Inflammatory macrophage (primary cell): ENCODE data around the gene ATPAF2.
"Not testable (repeated sequence)": the region's sequence is repeated elsewhere in the genome, so short reads cannot be mapped to it uniquely, and the experiment has no call there.

Source experiments
- DNase-seq, 2 donors: peaks; one replicate each; pipeline ENCODE4 v3.0.0-alpha.2; 2020 to 2022

ATPAF2 gene

DNA sequence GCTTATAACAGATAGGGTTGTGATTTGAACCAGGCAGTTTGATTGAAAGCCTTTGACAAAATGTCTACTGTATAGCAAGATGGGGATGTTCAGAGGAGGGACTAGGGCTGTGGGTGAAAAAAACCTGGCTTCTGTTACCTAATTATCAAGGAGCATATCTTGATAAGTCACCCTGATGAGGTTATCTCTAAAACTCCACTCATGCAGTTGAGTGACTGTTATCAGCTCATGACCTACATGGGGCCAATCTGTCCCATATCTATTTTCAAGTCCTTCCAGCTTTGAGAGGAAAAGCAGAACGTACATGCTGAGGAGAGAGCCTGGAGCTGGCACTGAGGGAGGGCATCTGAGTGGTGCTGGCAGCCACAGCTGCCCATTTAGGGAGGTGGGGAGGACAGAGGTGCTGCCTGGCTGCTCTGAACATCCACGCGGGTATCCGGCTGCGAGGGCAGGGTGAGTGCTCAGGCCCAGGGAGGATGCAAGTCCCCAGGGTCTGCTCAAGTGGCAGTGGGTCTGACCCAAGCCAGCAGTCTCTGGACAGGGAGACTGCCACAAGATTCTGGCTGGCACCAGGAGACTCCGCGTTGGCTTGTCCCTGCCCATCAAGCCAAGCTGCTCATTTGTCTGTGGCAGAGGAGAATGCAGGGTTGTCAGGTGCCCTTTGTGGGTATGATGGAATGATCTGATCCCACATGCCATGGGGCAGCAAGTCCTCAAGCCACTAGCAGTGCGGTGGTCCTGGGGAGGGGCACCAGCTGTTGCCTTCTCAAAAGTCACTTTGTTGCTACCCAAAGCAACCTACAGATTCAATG is 29.2 kb downstream of the ATPAF2 start:
- DNase-seq: no peak

DNA sequence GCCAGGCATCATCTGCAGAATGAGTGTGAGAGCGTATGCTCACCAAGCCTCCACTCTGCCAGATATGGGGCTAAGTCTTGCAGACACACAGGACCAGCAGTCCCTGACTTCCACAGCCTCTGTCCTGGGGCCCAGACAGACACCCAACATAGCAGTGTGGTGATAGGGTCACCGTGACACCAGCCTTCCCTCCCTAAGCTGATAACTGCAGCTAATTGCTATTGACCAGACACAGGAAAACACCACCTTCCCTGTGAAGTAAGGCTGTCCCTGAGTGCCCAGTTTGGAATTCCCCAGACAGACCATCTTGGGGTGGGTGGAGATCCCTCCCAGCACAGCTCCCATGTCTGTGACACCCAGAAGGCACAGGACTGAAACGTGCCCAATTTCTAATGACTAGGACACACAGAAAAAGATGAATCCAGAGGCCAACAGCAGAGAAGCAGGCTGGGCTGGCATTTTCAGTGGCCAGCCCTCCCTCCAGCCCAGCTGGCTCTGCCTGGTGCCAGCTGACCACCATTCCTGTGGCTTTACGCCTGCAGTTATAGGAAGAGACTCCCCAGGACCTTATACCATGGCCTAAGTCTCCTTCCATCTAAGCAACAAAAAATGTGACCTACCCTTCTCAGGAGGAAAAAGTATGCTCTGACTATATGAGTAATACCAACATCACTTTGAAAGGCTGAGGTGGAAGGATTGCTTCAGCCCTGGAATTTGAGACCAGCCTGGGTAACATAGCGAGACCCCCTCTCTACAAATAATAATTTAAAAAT is 30.3 kb downstream of the ATPAF2 start:
- DNase-seq: no peak

DNA sequence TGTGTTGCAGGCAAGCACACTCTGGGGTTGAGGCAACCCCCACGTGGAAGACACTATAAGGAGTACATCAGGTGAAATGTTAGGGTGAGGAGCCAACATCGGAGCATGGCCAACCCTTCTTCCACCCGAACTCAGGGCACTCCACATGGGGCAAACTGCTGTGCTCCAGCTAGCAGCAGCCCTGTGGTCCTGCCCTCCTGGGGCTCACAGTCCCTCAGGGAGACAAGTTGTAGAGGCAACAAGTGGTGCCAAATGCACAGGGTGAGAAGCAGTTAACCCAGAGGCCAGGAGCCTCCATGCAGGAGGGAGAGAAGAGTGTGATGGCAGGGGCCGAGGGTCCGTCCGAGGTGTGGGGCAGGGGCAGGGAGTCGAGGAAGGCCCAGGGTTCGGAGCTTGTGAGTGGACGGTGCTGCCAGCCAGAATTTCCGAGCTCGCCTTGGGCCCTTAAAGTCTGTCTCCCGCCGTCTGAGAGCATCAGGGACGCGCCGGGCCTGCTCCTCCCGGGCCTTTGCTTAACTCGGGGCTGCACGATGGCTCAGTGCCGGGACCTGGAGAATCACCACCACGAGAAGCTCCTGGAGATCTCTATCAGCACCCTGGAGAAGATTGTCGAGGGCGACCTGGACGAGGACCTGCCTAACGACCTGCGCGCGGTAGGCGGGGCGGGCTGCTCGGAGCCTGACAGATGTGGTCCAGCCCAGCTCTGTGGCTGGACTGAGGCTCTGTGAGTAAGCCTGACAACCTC is 32.3 kb downstream of the ATPAF2 start:
- no peak for DNase-seq

DNA sequence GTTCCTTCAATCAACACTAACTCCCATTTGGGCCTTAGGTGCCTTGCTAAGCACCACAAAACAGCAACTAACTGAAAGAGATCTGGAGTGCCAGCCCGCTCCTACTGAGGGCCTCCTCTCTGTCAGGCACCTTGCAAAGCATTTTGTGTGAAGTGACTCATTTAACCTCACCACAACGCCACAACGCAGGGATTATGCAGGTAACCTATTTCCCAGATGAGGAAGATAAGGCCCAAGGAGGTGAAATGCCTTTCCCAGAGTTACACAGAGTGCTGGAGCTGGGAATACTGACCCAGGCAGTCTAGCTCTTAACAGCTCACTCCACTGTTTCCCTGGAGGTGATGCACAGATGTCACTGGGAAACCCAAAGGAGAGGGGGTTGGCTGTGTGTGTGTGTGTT is 33.5 kb downstream of the ATPAF2 start:
- no peak for DNase-seq

DNA sequence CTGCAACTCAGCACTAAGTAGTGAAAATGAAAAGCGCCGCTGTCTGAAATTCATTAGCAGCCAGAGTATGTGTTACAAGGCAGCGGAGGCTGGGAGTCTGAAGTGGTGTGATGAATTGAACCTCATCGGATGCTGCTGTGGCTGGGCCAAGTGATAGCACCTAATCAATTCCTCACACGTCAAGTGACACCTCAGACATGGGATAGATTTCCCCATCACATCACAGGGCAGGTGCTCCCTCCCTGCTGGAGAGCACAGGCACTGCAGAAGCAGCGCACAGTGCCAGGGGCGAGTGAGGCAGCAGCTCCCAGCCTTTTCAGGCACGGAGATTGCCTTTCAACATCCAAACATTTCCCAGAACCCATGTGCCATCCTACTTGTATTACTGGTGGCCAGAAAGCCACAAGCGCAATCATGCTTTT is 34.1 kb downstream of the ATPAF2 start:
- DNase-seq: no peak

DNA sequence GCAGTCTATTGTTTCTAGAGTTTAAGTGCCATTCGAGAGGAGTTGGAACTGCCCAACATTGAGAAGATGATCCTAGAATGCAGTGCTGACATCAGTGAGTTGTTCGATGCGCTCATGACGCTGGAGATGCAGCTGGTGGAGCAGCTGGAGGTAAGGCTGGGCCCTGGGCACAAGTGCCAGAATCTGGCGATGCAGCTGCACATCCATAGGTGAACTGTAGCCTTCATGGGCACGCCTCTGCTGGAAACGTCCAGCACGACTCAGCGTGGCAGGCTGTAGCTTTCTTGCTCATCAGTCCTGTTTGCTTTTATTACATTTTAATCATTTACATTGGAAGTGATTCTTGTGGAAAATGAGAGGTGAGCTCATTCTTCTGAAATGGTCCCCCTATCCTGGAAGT is 34.6 kb downstream of the ATPAF2 start:
- no peak for DNase-seq

DNA sequence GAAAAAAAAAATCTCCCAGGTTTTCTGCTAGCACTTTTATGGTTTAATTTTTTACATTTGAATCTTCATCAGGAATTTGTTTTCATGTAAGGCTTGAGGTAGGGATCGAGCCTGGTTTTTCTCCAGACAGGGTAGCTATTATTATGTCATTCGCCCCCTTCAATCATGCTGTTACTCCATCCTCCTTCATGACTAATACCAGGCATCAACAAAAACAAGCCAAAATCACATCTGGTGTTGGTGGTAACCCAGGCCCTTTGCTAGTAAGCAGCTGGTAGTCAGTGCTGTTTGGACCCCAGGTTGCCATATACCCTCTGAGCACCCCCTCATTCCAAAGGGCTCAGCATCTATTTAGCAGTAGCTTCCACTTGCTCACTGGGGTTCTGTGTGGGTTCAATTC is 36.8 kb downstream of the ATPAF2 start:
- no peak for DNase-seq

DNA sequence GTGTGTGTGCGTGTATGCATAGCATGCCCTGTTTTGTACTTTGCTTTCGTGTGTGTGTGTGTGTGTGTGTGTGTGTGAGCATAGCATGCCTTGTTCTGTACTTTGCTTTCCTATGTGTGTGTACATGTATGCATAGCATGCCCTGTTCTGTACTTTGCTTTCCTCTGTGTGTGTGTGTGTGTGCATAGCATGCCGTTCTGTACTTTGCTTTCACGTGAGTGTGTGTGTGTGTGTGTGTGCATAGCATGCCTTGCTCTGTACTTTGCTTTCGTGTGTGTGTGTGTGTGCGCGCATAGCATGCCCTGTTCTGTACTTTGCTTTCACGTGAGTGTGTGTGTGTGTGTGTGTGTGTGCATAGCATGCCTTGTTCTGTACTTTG is 38.9 kb downstream of the ATPAF2 start:
- DNase-seq: no peak

DNA sequence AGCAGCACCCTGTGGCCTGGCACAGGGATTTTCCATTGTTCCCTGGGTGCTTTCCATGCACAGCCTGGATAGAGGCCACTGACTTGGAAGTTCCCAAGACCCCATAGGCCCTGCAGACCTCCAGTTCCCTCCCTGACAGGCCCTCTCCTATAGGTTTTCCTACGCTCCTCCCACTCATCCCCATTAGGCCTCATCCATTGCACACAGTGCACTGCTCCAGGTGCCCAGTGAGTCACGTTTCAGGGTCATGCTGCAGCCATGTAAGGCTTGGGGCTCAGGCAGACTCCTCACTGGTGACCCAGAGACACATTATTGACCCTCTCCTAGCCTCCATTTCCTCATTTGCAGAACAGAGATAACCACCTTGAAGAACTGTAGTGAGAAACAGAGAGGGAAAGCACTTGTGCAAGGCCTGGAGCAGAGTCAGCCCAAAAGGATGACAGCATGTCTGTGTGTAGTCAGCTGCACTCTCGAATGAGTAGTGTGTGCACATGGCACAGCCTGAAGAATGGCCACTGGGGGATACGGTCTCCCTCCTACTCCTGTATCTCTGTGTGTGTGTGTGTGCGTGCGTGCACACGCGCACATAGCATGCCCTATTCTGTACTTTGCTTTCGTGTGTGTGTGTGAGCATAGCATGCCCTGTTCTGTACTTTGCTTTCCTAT is 39.5 kb downstream of the ATPAF2 start:
- DNase-seq: no peak

DNA sequence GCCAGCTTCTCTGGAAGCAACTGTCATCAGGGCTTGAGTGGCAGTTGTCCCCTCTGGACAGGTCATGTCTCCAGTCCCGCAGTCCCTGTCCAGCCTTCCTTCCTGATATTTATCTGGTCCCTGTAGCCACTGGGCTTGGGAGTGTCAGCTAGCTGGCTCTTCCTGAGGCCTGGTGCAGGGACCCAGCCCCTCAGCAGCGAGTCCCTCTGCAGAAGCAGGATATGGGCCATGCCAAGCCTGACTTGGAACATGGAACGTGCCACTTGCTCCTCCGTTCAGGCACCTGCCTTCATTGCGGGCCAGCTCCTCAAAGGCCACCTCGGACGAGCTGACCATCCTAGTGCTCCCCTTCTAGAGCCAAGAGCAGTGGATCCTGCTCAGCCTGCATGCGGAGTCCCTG is 40.0 kb downstream of the ATPAF2 start:
- DNase-seq: no peak

DNA sequence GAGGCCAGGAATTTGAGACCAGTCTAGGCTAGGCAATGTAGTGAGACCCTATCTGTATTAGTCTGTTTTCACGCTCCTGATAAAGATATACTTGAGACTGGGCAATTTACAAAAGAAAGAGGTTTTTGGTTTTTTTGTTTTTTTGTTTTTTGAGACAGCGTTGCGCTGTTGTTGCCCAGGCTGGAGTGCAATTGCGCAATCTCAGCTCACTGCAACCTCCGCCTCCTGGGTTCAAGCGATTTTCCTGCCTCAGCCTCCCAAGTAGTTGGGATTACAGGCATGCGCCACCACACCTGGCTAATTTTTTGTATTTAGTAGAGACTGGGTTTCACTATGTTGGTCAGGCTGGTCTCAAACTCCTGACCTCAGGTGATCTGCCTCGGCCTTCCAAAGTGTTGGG is 43.1 kb downstream of the ATPAF2 start:
- DNase-seq: not testable (repeated sequence)

DNA sequence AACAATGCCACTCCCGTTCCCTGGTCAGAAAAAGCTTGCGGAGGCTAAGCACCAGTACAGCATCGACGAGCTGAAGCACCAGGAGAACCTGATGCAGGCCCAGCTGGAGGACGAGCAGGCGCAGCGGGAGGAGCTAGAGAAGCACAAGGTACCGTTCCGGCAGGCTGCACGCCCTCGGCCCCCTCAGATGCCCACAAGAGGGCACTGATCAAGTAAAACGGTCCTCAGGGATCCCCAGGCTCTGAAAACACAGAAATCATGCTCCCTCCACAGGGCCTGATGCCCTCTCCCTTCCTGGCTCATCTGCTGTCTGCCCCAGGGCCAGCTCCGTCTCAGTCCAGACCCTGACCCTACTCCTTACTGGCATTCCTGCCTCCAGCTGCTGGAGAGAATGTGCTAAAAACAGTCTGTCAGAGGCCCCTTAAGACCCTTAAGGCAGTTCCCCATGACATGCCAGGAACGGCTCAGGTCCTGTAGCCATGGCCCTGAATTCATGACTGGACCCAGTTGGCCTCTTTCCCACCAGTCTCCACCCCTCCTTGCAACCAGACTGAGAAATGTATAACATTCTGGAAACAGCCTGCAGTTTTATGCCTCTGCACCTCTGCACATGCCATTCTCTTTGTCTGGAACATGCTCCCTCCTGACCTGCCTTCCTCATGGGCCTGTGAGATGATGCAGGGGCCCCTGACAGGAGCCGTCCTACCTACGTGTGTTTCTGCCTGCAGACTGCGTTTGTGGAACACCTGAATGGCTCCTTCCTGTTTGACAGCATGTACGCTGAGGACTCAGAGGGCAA is 44.5 kb downstream of the ATPAF2 start:
- DNase-seq: peak; percentile 29 to 46

DNA sequence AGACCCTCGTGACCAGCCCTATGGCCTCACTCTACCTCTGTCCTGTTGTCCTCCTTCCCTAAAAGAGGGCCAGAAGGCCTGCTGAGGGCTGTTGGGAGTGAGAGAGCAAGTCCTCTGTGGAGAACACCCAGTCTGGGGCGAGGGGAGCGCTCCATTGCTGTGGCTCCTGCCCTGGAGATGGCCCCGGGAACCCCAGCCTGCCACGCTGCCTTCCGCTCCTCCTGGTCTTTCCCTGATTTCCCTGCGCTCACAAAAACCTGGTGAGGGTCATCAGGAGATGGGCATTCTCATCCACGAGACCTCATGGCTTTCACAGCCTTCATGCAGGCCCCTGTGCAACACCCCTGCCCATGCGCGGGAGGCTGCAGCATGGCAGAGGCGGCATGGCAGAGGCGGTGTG is 45.1 kb downstream of the ATPAF2 start:
- DNase-seq: no peak

DNA sequence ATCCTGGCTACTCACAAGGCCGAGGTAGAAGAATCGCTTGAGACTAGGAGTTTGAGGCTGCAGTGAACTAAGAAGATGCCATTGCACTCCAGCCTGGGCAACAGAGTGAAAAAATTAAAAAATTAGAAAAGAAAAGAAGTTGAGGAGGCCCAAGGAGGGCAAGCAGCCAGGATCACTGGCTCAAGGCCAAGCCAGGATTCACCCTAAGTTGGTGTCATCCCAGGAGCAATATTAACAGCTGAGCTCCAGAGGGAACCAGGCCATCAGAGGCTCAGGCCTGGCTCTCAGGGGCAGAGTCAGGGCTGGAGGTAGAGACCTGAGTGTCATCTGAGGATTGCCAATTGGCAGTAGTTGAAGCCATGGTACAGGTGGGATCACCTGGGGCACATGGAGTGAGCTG is 45.6 kb downstream of the ATPAF2 start:
- DNase-seq: no peak

DNA sequence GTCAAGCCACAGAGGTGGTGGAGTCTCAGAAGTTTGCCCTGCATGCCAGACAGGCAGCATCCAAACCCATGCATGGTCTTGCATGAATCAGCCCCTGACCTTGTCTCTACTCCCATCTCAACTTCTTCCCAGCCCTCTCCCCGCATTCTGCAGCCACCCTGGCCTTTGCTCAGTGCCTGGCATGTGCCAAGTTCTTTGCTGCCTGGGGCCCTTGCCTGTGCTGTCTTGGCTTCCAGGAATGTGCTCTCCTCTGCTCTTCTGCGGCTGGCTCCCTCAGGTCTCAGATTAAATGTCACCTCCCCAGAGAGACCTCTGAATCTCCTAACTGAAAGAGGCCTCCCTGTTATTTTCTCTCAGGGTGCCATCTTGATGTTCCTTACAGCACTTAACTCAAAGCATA is 48.7 kb downstream of the ATPAF2 start:
- no peak for DNase-seq

DNA sequence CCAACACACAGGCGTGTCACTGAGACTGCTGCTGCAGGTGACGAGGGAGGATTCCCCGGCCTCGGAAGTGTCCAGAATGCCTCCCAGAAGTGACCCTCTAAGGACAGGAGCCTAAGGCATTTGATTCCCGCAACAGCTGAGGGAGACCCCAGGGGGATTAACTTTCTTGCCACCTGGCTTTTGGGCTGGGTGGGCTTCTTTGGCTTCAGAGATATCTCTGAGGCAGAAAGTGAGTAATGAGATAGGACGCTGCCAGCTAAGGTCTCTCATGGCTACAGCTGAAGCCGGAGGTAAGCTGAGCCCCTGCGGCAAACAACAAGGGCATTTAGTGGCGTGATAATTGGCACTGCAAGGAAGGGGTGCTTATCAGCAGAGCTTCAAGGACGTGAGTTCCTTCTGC is 49.4 kb downstream of the ATPAF2 start:
- DNase-seq: no peak

DNA sequence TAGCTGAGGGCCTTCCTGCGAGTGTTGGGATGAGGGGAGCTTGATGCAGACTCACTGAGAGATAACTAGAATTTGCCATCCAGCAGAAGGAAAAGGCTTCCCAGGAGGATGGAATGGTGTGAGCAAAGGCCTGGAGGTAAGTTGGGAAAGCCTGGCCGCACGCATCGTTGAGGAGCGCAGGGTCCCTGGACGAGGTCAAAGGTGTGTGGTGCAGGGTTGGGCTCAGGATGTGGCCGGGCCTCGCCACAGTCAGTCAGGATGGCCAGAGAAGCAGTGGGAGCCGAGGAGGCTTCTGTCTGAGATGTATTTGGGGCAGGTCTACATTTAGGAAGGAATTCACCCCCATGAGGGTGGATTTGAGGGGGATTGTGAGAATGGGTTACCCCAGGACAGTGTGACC is 49.9 kb downstream of the ATPAF2 start:
- DNase-seq: no peak

DNA sequence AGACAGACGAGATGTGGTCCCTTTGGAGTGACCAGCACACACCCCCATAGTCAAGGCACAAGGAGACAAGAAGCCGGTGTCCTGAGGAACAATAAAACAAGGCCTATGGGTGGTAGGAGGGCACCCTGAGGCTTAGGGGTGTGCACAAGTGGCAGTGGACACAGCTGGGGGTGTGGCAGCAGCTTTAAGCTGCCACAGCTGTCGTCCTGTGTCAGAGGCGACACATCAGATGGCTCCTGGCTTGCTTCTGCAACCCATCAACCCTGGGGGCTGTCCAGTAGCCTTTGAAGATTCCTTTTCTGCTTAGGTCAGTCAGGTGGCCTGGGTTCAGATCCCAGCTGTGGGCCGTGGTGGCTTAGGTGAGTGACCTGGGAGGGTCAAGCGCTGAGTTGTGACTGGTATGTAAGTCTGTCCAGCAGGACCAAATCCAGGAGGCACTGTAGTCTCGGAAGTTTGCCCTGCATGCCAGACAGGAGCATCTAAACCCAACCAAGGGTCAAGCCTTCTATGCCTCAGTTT is 50.5 kb downstream of the ATPAF2 start:
- no peak for DNase-seq

DNA sequence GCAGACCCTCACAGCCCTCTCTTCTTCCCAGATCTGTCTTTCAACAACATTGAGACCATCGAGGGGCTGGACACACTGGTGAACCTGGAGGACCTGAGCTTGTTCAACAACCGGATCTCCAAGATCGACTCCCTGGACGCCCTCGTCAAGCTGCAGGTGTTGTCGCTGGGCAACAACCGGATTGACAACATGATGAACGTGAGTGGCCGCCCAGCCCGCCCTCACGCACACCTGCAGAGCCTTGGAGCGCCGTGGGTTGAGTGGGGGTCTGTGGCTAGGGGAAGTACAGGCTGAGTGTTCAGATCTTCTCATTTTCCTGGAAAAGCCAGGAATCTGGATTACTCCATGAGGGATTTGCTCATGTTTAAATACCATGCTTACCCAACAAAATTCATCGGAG is 51.1 kb downstream of the ATPAF2 start:
- no peak for DNase-seq

DNA sequence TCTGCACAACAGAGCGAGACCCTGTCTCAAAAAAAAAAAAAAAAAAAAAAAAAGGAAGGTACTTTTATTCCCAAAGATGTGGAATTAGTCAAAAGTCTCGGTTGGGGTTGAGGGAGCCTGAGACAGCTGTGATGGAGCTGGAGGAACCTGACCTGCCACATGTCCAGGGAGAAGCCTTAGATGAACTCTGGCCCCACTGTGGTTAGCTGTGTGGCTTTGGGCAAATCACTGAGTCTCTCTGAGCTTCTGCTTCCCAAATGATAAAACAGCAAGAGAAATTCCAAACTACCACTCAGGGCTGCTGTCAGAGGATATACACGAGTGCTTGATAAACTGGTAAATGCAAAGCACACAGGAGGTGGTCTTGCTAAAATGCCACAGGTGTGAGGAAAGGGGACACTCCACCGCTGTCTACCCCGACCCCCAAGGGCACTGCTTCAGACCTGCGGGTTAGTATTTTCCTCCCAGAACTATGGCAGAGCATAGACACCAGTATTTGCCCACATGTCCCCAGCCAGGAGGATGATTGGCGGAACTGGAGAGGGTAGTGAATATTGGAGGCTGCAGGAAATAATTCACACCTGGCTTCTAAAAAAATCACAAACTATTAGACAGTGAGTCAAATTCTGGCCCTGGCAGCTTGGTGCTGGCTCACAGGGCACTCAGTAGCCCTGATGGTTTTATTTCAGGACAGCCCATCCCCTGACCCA is 51.6 kb downstream of the ATPAF2 start:
- DNase-seq: no peak

DNA sequence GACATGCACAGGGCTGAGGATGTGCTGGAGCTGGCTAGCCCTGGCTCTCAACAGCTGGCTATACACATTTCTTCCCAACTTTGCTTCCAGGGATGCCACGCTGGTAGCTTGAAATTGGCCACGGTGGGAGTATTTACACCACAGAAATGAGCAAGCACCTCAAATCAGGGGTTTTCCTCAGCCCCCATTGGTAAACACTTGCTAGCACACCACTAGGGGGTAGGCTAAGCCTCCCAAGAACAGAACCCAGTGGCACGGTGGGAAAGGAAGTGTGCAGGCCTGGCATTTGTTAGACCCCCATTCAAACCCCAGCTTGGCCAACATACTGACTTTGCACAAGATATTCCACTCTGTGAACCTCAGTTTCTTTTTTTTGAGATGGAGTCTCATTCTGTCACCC is 53.4 kb downstream of the ATPAF2 start:
- DNase-seq: no peak
